HepG2 (cell line): ENCODE measurements around the gene ZCCHC8. TPM values are rescaled to one million over a fixed set of nuclear protein-coding genes. Genes with fewer than 3 reads are reported as not detected.
A peak's percentile ranks its signal among the peaks of the same experiment; 100 is the strongest.

Experiments used
- ATRX ChIP-seq: sonication (generic); formaldehyde crosslinking; IDR thresholded peaks from 2 replicates; pipeline ENCODE4 v1.4.0; 2020; ENCODE audit warnings: missing genetic modification reagents, borderline replicate concordance
- CHD2 ChIP-seq: IDR thresholded peaks from 2 replicates; pipeline ENCODE4 v1.6.1; 2011; ENCODE audit warnings: low read depth, low read length, improper control_type of control experiment
- DR1 ChIP-seq: sonication (generic); formaldehyde crosslinking; IDR thresholded peaks from 2 replicates; pipeline ENCODE4 v1.8.0; 2021; ENCODE audit warnings: mild to moderate bottlenecking, missing genetic modification reagents, inconsistent platforms
- GABPB1 ChIP-seq: IDR thresholded peaks from 2 replicates; pipeline ENCODE4 v1.6.1; 2016; ENCODE audit warnings: mild to moderate bottlenecking, missing genetic modification reagents, moderate library complexity, missing compliant biosample characterization
- KLF11 ChIP-seq: IDR thresholded peaks from 2 replicates; pipeline ENCODE4 v1.6.1; 2016; ENCODE audit warnings: missing compliant biosample characterization
- KMT2A ChIP-seq: sonication (generic); formaldehyde crosslinking; IDR thresholded peaks from 2 replicates; pipeline ENCODE4 v1.4.0; 2020; ENCODE audit warnings: missing genetic modification reagents
- MAX ChIP-seq: IDR thresholded peaks from 2 replicates; pipeline ENCODE4 v1.6.1; 2012; ENCODE audit warnings: inconsistent platforms
- MTF2 ChIP-seq: sonication (generic); formaldehyde crosslinking; IDR thresholded peaks from 2 replicates; pipeline ENCODE4 v1.5.0; 2020; ENCODE audit warnings: missing genetic modification reagents, borderline replicate concordance
- NFKB2 ChIP-seq: sonication (generic); formaldehyde crosslinking; IDR thresholded peaks from 2 replicates; pipeline ENCODE4 v1.4.0; 2020; ENCODE audit warnings: missing genetic modification reagents, borderline replicate concordance
- NR0B2 ChIP-seq: sonication (generic); formaldehyde crosslinking; IDR thresholded peaks from 2 replicates; pipeline ENCODE4 v1.4.0; 2020; ENCODE audit warnings: mild to moderate bottlenecking, missing genetic modification reagents
- PHF8 ChIP-seq: sonication (generic); formaldehyde crosslinking; IDR thresholded peaks from 2 replicates; pipeline ENCODE4 v1.5.0; 2020; ENCODE audit warnings: missing genetic modification reagents
- PRDM10 ChIP-seq: sonication (generic); formaldehyde crosslinking; IDR thresholded peaks from 2 replicates; pipeline ENCODE4 v1.4.0; 2020; ENCODE audit warnings: low read depth, missing genetic modification reagents
- SMAD9 ChIP-seq: sonication (generic); formaldehyde crosslinking; IDR thresholded peaks from 2 replicates; pipeline ENCODE4 v1.5.1; 2020; ENCODE audit warnings: mild to moderate bottlenecking, missing genetic modification reagents
- TERF1 ChIP-seq: sonication (generic); formaldehyde crosslinking; IDR thresholded peaks from 2 replicates; pipeline ENCODE4 v1.8.0; 2022; ENCODE audit warnings: mild to moderate bottlenecking, missing genetic modification reagents, moderate library complexity
- ZBTB20 ChIP-seq: sonication (generic); formaldehyde crosslinking; IDR thresholded peaks from 2 replicates; pipeline ENCODE4 v1.8.1; 2023; ENCODE audit warnings: missing genetic modification reagents, low read depth, mild to moderate bottlenecking, borderline replicate concordance
- ZMAT5 ChIP-seq: sonication (generic); formaldehyde crosslinking; IDR thresholded peaks from 2 replicates; pipeline ENCODE4 v1.5.0; 2020; ENCODE audit warnings: mild to moderate bottlenecking, low read depth, missing genetic modification reagents, borderline replicate concordance
- ZMYM4 ChIP-seq: sonication (generic); formaldehyde crosslinking; IDR thresholded peaks from 2 replicates; pipeline ENCODE4 v1.8.1; 2023; ENCODE audit warnings: mild to moderate bottlenecking, missing genetic modification reagents
- ZNF484 ChIP-seq: sonication (generic); formaldehyde crosslinking; IDR thresholded peaks from 2 replicates; pipeline ENCODE4 v1.5.1; 2020; ENCODE audit warnings: mild to moderate bottlenecking, low read depth, missing genetic modification reagents, borderline replicate concordance
- ZNF672 ChIP-seq: sonication (generic); formaldehyde crosslinking; IDR thresholded peaks from 2 replicates; pipeline ENCODE4 v1.8.1; 2022; ENCODE audit warnings: missing genetic modification reagents
- ZNF704 ChIP-seq: sonication (generic); formaldehyde crosslinking; IDR thresholded peaks from 2 replicates; pipeline ENCODE4 v1.8.1; 2023; ENCODE audit warnings: mild to moderate bottlenecking, inconsistent platforms, moderate library complexity, missing genetic modification reagents, borderline replicate concordance
- ZNF883 ChIP-seq: sonication (generic); formaldehyde crosslinking; IDR thresholded peaks from 2 replicates; pipeline ENCODE4 v1.5.1; 2020; ENCODE audit warnings: mild to moderate bottlenecking, missing genetic modification reagents; ENCODE audit errors: not compliant biosample characterization
- polyA plus RNA-seq, 8 experiments: library from polyadenylated mRNA; depleted of rRNA in 3 of 8; stranded (reverse) in 7 of 8; unstranded in 1 of 8; fragments of >200 nt; fragmentation: Illumina TruSeq in 4 of 8; extraction: Trizol in 4 of 8; gene quantifications; 2 replicates each; pipeline versions ENCODE4 v1.2.1 to v1.2.3, GENCODE V29; 2011 to 2016; ENCODE audit warnings: low read depth in 4 of 8, missing spikeins in 1 of 8, mixed read lengths in 1 of 8; ENCODE audit not compliant: insufficient read depth in 1 of 8
- total RNA-seq, 5 experiments: library from RNA; depleted of rRNA; stranded (reverse); fragments of >200 nt; fragmentation: Illumina TruSeq; extraction: Trizol; gene quantifications; 2 replicates each; pipeline ENCODE4 v1.2.3, GENCODE V29; 2016; ENCODE audit warnings: low read depth in 1 of 5

ZCCHC8 gene
- total and polyA plus RNA-seq, 2 of the 13 experiments (the other 11 are each of a cell fraction or from before 2014, with no cell fraction given), result 18.6 to 20.9 TPM

- no peak for TF ChIP-seq ZNF883
- TF ChIP-seq NFKB2, result no peak
- peak; percentile 59; the same call in 1 of the 2 replicates for TF ChIP-seq KMT2A (CRISPR knock-in tag)
- TF ChIP-seq KLF11 (CRISPR knock-in tag), result no peak
- TF ChIP-seq ATRX (CRISPR knock-in tag), result no peak
- no peak for TF ChIP-seq ZNF484 (CRISPR knock-in tag)
- no peak for TF ChIP-seq SMAD9 (CRISPR knock-in tag)
- no peak for TF ChIP-seq MTF2 (CRISPR knock-in tag)
- no peak for TF ChIP-seq ZNF704 (CRISPR knock-in tag)
- TF ChIP-seq PRDM10 (CRISPR knock-in tag), result no peak
- TF ChIP-seq CHD2, result no peak
- TF ChIP-seq ZMAT5 (CRISPR knock-in tag), result no peak
- no peak for TF ChIP-seq ZBTB20 (CRISPR knock-in tag)
- TF ChIP-seq TERF1, result no peak
- no peak; the same call in 1 of the 2 replicates for TF ChIP-seq MAX
- peak; percentile 23; the same call in 1 of the 2 replicates for TF ChIP-seq ZMYM4
- peak; percentile 98 for TF ChIP-seq ZNF672 (CRISPR knock-in tag)
- TF ChIP-seq NR0B2 (CRISPR knock-in tag), result no peak
- TF ChIP-seq PHF8 (CRISPR knock-in tag), result peak; percentile 72
- peak; percentile 76 for TF ChIP-seq GABPB1 (CRISPR knock-in tag)
- TF ChIP-seq DR1 (CRISPR knock-in tag), result 0 out of 2 replicates have a peak, but pooled peaks have one; percentile 19
These were observed 78.7 kb downstream of the ZCCHC8 start, which contains the start of gene CLIP1 (continued) for GRCh38 chr12:122421821-122422729.
